Measurements from ENCODE around the gene CBX7.

Gene CBX7

DNA sequence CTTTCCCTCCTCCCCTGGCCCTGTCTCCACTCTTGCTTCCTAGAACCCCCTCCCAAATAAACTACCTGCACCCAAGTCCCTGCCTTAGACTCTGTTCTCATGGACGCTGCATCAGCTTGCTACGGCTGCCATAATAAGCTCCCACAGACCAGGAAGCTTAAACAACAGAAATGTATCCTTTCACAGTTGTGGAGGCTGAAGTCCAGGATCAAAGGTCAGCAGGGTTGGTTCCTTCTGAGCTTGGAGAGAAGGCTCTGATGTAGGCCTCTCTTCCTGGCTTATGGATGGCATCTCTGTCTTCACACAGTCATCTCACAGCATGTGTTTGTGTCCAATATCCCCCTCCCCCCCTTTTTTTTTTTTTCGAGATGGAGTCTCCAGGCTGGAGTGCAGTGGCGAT lies 23.4 kb downstream of the CBX7 start:
- Histone ChIP-seq H3K9me3 (ENCODE audit: control insufficient read depth, low read depth, low read length) (no peaks in the 10 kb centered on the region), H3K27me3 (ENCODE audit: control insufficient read depth, insufficient read depth, low read length) (no peaks in the 10 kb centered on the region), H3K27ac (ENCODE audit: low read length) (no peak overlapping the region), H3K4me3 (ENCODE audit: low read length) (no peak overlapping the region), H3K36me3 (ENCODE audit: control insufficient read depth, low read depth, low read length) (no peaks in the 10 kb centered on the region), H3K9ac (ENCODE audit: low read length) (no peak overlapping the region), H3K4me1 (ENCODE audit: control insufficient read depth, low read depth, low read length) (peaks cover 15% of the 10 kb centered on the region)

DNA sequence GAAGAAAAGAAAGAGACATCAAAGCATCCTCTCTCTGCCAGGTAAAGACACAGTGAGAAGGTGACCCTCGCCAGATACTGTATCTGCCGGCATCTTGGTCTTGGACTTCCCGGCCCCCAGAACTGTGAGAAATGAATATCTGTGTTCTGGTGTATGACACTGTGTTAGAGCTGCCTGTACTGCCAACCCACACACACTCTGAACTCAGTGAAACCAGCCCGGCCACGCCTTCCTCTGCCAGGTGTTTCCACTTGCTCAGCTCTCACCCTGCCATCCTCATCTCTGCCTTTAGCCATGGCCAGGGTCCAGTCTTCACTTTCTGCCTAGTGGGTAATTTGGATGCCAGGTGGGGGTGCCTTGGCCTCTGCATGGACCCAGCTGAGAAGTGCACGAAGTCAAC lies 24.0 kb downstream of the CBX7 start:
- no peak overlapping the region for H3K9ac ChIP-seq (ENCODE audit: low read length)
- H3K27me3 ChIP-seq (ENCODE audit: control insufficient read depth, insufficient read depth, low read length): no peaks in the 10 kb centered on the region
- peaks cover 15% of the 10 kb centered on the region for H3K4me1 ChIP-seq (ENCODE audit: control insufficient read depth, low read depth, low read length)
- no peaks in the 10 kb centered on the region for H3K36me3 ChIP-seq (ENCODE audit: control insufficient read depth, low read depth, low read length)
- H3K9me3 ChIP-seq (ENCODE audit: control insufficient read depth, low read depth, low read length): no peaks in the 10 kb centered on the region
- no peak overlapping the region for H3K4me3 ChIP-seq (ENCODE audit: low read length)
- H3K27ac ChIP-seq (ENCODE audit: low read length): no peak overlapping the region

DNA sequence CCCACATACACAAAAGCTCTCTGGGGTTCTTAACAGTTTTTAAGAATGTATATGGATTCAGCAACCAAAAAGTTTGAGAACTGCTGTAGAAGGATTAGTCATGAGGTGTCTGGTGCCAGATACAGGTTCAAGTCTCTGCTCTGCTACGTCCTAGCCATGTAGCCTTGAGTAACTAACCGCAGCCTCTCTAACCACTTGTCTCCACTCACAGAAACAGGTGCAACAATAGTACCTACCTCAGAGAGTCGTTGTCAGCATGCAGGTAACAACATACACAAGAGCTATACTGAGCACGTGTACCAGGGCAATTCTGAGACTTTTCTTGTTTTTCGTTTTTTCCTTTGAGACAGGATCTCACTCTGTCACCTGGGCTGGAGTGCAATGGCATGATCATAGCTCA lies 26.9 kb downstream of the CBX7 start:
- Histone ChIP-seq H3K9ac (ENCODE audit: low read length) (no peak overlapping the region), H3K4me3 (ENCODE audit: low read length) (no peak overlapping the region), H3K4me1 (ENCODE audit: control insufficient read depth, low read depth, low read length) (peaks cover 6% of the 10 kb centered on the region), H3K36me3 (ENCODE audit: control insufficient read depth, low read depth, low read length) (no peaks in the 10 kb centered on the region), H3K9me3 (ENCODE audit: control insufficient read depth, low read depth, low read length) (no peaks in the 10 kb centered on the region), H3K27ac (ENCODE audit: low read length) (no peak overlapping the region), H3K27me3 (ENCODE audit: control insufficient read depth, insufficient read depth, low read length) (no peaks in the 10 kb centered on the region)

DNA sequence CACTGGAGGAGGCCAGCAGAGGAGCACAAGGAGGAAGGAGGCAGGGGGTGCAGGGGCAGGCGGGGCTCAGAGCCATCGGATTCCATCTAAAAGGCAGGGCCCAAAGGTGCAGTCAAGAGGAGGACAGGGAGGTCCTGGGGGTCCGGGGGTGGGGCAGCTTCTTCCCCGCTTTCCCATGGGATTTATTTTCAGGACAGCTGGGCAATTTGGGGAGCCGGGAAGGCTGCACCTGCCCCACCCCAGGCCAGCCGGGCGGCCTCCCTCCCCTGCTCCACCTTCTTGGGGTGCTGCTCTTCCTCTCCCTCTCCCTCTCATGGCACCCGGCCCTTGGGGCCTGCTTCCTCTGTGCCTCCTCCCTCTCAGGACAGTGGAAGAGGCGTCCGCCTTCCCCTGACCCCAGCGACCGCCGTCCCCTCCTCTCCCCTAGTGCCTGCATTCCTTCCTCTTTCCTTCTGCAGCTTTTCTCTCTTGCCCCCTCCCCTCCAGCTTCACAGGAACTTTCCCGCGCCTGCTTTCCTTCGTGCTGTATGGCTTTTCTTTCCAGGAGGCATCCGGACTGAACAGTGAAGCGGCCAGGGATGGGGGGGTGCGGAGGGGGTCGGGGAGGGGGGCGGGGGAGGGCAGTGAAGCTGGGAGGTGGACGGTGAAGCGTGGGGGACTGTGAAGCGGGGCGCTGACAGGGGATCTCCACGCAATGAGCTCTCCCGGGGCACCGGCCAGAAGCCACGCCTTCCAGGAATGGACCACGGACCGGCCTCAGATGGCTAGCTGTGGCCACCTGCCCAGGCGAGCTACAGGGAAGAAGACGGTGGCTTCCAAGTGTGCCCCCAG lies 28.5 kb downstream of the CBX7 start:
- Histone ChIP-seq H3K4me3 (ENCODE audit: low read length) (peak overlapping the region; percentile 30), H3K27me3 (ENCODE audit: control insufficient read depth, insufficient read depth, low read length) (no peaks in the 10 kb centered on the region), H3K9me3 (ENCODE audit: control insufficient read depth, low read depth, low read length) (no peaks in the 10 kb centered on the region), H3K4me1 (ENCODE audit: control insufficient read depth, low read depth, low read length) (no peaks in the 10 kb centered on the region), H3K9ac (ENCODE audit: low read length) (no peak overlapping the region), H3K36me3 (ENCODE audit: control insufficient read depth, low read depth, low read length) (no peaks in the 10 kb centered on the region), H3K27ac (ENCODE audit: low read length) (no peak overlapping the region)

DNA sequence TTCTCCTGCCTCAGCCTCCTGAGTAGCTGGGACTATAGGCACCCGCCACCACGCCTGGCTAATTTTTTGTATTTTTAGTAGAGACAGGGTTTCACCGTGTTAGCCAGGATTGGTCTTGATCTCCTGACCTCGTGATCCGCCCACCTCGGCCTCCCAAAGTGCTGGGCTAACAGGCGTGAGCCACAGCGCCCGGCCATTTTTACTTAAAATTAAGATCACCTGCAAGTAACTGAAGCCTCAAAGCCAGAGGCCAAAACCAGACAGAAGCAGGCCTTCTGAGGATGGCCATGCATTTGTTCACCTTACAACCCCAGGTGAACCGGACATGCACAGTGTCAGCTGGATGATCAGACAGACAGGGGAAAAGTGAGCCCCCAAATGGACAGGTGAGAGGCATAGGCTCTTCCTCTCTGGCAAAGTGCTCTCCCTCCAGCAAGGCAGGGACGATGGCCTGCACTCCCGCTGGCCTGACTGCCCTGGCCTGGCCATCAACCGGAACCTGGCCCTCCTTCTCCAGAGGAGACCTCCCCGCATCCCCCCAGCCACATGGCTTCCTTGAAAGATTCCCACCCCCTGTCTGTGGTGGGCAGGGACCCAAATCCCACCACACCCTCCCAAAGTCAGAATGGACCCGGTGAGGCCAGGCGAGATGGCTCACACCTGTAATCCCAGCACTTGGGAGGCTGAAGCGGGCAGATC lies 29.6 kb downstream of the CBX7 start:
- H3K27me3 ChIP-seq (ENCODE audit: control insufficient read depth, insufficient read depth, low read length): no peaks in the 10 kb centered on the region
- H3K9me3 ChIP-seq (ENCODE audit: control insufficient read depth, low read depth, low read length): no peaks in the 10 kb centered on the region
- H3K27ac ChIP-seq (ENCODE audit: low read length): no peak overlapping the region
- H3K36me3 ChIP-seq (ENCODE audit: control insufficient read depth, low read depth, low read length): no peaks in the 10 kb centered on the region
- H3K4me3 ChIP-seq (ENCODE audit: low read length): no peak overlapping the region
- no peaks in the 10 kb centered on the region for H3K4me1 ChIP-seq (ENCODE audit: control insufficient read depth, low read depth, low read length)
- H3K9ac ChIP-seq (ENCODE audit: low read length): no peak overlapping the region

DNA sequence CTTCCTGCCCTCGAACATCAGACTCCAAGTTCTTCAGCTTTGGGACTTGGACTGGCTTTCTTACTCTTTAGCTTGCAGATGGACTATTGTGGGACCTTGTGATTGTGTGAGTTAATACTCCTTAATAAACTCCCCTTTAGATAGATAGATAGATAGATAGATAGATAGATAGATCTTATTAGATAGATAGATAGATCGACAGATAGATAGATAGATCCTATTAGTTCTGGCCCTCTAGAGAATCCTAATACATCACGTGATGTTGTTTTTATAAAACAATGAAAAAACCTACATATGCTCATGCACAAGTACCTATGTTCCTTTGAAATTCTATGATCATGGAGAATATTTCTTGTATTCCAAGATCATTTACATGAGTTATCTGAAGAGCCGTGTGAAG lies 31.5 kb downstream of the CBX7 start:
- Histone ChIP-seq H3K9ac (ENCODE audit: low read length) (no peak overlapping the region), H3K27me3 (ENCODE audit: control insufficient read depth, insufficient read depth, low read length) (no peaks in the 10 kb centered on the region), H3K9me3 (ENCODE audit: control insufficient read depth, low read depth, low read length) (no peaks in the 10 kb centered on the region), H3K36me3 (ENCODE audit: control insufficient read depth, low read depth, low read length) (no peaks in the 10 kb centered on the region), H3K4me1 (ENCODE audit: control insufficient read depth, low read depth, low read length) (no peaks in the 10 kb centered on the region), H3K4me3 (ENCODE audit: low read length) (no peak overlapping the region), H3K27ac (ENCODE audit: low read length) (no peak overlapping the region)

DNA sequence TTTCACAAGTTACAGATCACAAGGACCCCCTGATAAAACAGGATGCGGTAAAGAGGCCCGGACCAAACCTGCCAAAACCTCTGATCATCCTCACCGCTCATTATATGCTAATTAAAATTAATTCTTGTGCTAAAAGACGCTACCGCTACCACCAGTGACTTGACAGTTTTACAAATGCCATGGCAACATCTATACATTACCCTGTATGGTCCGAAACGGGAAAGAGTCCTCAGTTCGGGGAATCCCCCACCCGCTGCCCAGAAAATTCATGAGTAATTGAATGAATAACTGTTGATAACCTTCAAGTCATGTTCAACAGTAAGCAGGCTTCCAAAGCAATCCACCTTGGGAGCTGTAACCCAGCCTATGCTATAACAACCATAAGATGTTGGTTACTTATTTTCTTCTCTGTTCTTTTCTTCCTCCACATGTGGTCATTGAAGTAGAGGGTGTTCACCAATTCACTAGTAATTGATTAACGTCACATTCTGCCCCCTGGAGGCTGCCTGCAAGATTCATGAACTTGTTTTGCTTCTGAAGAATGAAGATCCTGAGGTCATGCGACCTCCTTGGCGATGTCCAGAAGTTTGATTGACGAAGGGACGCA lies 34.8 kb downstream of the CBX7 start:
- no peaks in the 10 kb centered on the region for H3K9me3 ChIP-seq (ENCODE audit: control insufficient read depth, low read depth, low read length)
- H3K9ac ChIP-seq (ENCODE audit: low read length): no peak overlapping the region
- no peak overlapping the region for H3K4me3 ChIP-seq (ENCODE audit: low read length)
- no peak overlapping the region for H3K27ac ChIP-seq (ENCODE audit: low read length)
- H3K36me3 ChIP-seq (ENCODE audit: control insufficient read depth, low read depth, low read length): no peaks in the 10 kb centered on the region
- no peaks in the 10 kb centered on the region for H3K27me3 ChIP-seq (ENCODE audit: control insufficient read depth, insufficient read depth, low read length)
- H3K4me1 ChIP-seq (ENCODE audit: control insufficient read depth, low read depth, low read length): peaks cover 20% of the 10 kb centered on the region

DNA sequence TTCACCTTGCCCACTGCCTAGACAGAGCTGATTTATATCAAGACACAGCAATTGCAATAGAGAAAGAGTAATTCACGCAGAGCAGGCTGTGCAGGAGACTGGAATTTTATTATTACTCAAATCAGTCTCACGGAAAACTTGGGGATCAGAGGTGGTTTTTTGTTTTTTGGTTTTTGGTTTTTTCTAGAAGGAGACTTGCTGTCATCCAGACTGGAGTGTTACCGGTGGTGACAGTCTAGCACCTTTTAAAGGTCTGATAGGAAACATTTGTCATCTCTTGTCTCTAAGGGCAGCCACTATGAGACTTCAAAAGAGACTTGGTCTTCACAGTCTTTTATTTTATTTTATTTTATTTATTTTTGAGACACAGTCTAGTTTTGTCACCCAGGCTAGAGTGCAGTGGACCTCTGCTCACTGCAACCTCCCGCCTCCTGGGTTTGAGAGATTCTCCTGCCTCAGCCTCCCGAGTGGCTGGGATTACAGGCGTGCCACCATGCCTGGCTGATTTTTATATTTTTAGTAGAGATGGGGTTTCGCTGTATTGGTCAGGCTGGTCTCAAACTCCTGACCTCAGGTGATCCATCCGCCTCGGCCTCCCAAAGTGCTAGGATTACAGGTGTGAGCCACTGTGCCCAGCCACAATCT lies 36.4 kb downstream of the CBX7 start:
- Histone ChIP-seq H3K27ac (ENCODE audit: low read length) (no peak overlapping the region), H3K9ac (ENCODE audit: low read length) (no peak overlapping the region), H3K4me1 (ENCODE audit: control insufficient read depth, low read depth, low read length) (peaks cover 21% of the 10 kb centered on the region), H3K27me3 (ENCODE audit: control insufficient read depth, insufficient read depth, low read length) (no peaks in the 10 kb centered on the region), H3K4me3 (ENCODE audit: low read length) (no peak overlapping the region), H3K9me3 (ENCODE audit: control insufficient read depth, low read depth, low read length) (no peaks in the 10 kb centered on the region), H3K36me3 (ENCODE audit: control insufficient read depth, low read depth, low read length) (no peaks in the 10 kb centered on the region)

DNA sequence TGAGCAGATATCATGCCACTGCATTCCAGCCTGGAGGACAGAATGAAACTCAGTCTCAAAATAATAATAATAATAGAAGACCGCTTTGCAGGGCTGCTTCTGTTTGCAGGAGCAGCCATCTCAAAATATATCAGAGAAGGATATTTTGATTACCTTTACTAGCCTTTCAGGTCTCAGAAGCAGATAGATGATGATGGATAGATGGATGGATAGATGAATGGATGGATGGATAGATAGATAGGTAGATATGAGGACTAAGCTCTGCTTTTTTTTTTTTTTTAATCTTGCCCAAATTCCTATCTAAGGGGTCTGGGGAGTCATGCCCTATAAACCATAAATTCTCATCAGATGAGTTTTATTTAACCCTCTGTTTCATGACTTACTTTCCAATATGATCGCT lies 36.9 kb downstream of the CBX7 start:
- no peak overlapping the region for H3K9ac ChIP-seq (ENCODE audit: low read length)
- H3K27me3 ChIP-seq (ENCODE audit: control insufficient read depth, insufficient read depth, low read length): no peaks in the 10 kb centered on the region
- no peaks in the 10 kb centered on the region for H3K9me3 ChIP-seq (ENCODE audit: control insufficient read depth, low read depth, low read length)
- no peaks in the 10 kb centered on the region for H3K36me3 ChIP-seq (ENCODE audit: control insufficient read depth, low read depth, low read length)
- H3K4me1 ChIP-seq (ENCODE audit: control insufficient read depth, low read depth, low read length): peaks cover 26% of the 10 kb centered on the region
- no peak overlapping the region for H3K4me3 ChIP-seq (ENCODE audit: low read length)
- H3K27ac ChIP-seq (ENCODE audit: low read length): no peak overlapping the region

DNA sequence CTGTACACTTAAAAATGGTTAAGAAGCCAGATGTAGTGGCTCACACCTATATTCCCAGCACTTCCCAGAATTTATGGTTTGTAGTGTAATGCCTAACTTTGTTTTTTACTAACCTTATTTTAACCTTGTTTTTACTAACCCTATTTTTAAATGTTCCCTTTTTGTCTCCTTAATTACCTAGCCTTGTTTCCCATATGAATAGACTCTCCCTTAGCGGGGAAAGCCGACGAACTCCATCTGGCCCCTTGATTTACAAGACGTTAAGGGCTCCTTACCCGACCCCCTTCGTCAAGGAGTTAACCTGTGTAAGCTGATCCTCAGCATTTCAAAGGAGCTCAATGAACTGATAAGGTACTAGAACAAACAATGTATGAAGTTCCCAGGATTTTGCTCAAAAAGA lies 38.4 kb downstream of the CBX7 start:
- H3K9ac ChIP-seq (ENCODE audit: low read length): no peak overlapping the region
- peak overlapping the region; percentile 18 for H3K4me3 ChIP-seq (ENCODE audit: low read length)
- H3K36me3 ChIP-seq (ENCODE audit: control insufficient read depth, low read depth, low read length): no peaks in the 10 kb centered on the region
- H3K9me3 ChIP-seq (ENCODE audit: control insufficient read depth, low read depth, low read length): no peaks in the 10 kb centered on the region
- peaks cover 28% of the 10 kb centered on the region for H3K4me1 ChIP-seq (ENCODE audit: control insufficient read depth, low read depth, low read length)
- H3K27ac ChIP-seq (ENCODE audit: low read length): no peak overlapping the region
- H3K27me3 ChIP-seq (ENCODE audit: control insufficient read depth, insufficient read depth, low read length): no peaks in the 10 kb centered on the region

DNA sequence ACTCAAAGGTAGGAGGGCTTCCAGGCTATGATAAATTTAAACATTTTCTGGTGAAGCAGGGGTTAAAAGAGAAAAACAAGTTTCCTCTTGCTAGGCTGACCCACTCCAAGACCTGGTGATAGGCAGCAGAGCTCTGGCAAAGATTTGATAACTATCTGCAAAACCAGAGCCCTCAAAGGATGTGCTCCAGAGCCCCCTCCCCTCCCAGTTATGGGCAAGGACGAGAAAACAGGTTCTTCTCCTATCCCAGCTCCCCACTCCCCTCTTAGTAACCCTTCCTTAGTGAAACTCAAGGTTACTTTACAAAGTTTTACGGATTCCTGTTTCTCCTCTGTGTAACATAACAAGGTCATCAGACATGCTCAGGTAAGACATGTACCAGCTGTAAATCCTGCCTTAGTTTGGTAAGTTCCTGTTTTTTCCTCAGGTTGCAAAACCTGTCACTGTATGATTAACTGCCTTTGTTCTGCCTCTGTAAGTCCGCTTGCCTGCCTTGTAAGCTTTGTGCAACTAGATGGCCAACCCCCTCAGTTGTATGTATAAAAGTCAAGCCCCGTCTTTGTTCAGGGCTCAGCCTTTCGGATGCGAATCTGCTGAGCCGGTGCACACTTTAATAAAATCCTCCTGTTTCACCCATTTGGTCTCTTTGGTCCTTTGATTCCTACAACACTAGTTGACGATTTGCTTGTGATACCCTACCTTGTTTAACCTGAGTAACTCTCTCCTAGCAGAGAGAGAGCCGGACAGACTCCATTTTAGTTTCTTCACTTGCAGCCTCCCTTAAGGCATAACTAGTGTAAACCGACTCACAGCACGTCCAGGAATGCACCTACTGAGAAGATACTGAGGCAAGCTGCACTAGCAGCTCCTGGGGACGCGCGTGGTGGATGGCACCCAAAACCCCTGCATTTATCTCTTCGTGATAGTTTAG lies 41.6 kb downstream of the CBX7 start:
- Histone ChIP-seq H3K27ac (ENCODE audit: low read length) (no peak overlapping the region), H3K36me3 (ENCODE audit: control insufficient read depth, low read depth, low read length) (no peaks in the 10 kb centered on the region), H3K4me3 (ENCODE audit: low read length) (no peak overlapping the region), H3K9me3 (ENCODE audit: control insufficient read depth, low read depth, low read length) (no peaks in the 10 kb centered on the region), H3K27me3 (ENCODE audit: control insufficient read depth, insufficient read depth, low read length) (no peaks in the 10 kb centered on the region), H3K4me1 (ENCODE audit: control insufficient read depth, low read depth, low read length) (peaks cover 28% of the 10 kb centered on the region), H3K9ac (ENCODE audit: low read length) (no peak overlapping the region)

Data from iPS-18a (cell line).